ENCODE results near the gene CXXC5.

DNA sequence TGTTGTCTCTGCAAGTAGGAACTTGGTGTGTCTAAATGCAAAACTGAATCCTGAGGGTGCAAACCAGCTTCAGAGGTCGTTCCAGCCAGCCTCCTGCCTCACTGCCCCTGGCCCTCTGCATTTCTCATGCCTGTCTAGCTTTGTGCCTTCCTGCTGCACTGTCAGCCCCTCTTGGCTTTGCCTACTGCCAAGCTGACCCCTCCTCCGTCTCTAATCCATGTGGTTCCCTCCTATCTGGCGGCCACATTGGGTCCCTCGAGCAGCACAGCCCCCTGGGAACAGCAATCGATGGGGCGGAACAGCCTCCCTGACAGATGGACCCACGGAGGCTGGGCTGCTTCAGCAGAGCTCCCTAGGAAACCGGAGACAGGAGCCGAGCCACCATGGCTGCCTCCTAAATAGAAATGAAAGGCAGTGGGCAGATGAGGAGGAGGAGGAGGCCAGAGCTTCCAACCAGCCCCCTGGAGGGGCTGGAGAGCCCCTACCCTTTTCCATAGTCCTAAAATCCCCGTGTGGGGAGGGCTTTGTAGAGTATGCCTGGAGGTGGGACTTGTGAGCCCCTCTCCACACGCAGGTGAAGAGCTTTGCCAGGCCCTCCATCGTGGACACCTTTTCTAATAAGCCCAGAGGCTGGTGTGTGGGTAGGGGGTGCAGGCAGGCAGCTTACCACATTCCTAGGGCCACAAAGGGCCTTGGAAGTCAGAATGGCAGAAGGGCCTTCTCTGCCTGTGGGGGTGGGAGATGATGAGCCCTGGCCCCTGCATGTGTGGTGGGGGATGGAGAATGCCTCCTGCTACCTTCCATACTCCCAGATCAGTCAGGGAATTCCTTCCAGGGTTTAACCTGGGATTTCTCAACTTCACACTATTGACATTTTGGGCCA is 9.2 kb upstream of the CXXC5 start:
- no peak for TF ChIP-seq EZH2 (IDR thresholded peaks at IDR 0.05; ENCODE audit: insufficient read depth, poor library complexity, severe bottlenecking)
- TF ChIP-seq EZH2phosphoT487 (IDR thresholded peaks at IDR 0.05; ENCODE audit: insufficient read depth, low read depth), result no peak

All from GM23248 (cell line).